ENCODE data around the gene IL4R. TPM values are rescaled to one million over a fixed set of nuclear protein-coding genes. Genes with fewer than 3 reads are reported as not detected.

Gene IL4R
- total and polyA plus RNA-seq, 2 experiments from 2014 or later = 6.4 to 17.6 TPM

- TF ChIP-seq, protein P1, sequence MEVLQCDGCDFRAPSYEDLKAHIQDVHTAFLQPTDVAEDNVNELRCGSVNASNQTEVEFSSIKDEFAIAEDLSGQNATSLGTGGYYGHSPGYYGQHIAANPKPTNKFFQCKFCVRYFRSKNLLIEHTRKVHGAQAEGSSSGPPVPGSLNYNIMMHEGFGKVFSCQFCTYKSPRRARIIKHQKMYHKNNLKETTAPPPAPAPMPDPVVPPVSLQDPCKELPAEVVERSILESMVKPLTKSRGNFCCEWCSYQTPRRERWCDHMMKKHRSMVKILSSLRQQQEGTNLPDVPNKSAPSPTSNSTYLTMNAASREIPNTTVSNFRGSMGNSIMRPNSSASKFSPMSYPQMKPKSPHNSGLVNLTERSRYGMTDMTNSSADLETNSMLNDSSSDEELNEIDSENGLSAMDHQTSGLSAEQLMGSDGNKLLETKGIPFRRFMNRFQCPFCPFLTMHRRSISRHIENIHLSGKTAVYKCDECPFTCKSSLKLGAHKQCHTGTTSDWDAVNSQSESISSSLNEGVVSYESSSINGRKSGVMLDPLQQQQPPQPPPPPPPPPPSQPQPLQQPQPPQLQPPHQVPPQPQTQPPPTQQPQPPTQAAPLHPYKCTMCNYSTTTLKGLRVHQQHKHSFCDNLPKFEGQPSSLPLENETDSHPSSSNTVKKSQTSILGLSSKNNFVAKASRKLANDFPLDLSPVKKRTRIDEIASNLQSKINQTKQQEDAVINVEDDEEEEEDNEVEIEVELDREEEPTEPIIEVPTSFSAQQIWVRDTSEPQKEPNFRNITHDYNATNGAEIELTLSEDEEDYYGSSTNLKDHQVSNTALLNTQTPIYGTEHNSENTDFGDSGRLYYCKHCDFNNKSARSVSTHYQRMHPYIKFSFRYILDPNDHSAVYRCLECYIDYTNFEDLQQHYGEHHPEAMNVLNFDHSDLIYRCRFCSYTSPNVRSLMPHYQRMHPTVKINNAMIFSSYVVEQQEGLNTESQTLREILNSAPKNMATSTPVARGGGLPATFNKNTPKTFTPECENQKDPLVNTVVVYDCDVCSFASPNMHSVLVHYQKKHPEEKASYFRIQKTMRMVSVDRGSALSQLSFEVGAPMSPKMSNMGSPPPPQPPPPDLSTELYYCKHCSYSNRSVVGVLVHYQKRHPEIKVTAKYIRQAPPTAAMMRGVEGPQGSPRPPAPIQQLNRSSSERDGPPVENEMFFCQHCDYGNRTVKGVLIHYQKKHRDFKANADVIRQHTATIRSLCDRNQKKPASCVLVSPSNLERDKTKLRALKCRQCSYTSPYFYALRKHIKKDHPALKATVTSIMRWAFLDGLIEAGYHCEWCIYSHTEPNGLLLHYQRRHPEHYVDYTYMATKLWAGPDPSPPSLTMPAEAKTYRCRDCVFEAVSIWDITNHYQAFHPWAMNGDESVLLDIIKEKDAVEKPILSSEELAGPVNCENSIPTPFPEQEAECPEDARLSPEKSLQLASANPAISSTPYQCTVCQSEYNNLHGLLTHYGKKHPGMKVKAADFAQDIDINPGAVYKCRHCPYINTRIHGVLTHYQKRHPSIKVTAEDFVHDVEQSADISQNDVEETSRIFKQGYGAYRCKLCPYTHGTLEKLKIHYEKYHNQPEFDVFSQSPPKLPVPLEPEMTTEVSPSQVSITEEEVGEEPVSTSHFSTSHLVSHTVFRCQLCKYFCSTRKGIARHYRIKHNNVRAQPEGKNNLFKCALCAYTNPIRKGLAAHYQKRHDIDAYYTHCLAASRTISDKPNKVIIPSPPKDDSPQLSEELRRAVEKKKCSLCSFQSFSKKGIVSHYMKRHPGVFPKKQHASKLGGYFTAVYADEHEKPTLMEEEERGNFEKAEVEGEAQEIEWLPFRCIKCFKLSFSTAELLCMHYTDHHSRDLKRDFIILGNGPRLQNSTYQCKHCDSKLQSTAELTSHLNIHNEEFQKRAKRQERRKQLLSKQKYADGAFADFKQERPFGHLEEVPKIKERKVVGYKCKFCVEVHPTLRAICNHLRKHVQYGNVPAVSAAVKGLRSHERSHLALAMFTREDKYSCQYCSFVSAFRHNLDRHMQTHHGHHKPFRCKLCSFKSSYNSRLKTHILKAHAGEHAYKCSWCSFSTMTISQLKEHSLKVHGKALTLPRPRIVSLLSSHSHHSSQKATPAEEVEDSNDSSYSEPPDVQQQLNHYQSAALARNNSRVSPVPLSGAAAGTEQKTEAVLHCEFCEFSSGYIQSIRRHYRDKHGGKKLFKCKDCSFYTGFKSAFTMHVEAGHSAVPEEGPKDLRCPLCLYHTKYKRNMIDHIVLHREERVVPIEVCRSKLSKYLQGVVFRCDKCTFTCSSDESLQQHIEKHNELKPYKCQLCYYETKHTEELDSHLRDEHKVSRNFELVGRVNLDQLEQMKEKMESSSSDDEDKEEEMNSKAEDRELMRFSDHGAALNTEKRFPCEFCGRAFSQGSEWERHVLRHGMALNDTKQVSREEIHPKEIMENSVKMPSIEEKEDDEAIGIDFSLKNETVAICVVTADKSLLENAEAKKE (CRISPR knock-in tag; IDR thresholded peaks at IDR 0.05) = no peak
- TF ChIP-seq EZH2 (IDR thresholded peaks at IDR 0.05; ENCODE audit: low read depth, unreplicated experiment) = no peak
Observed at GRCh38 chr16:27317320-27317719, 3.5 kb downstream of the IL4R start (continued).

GRCh38 chr16:27317738-27318391, 4.1 kb downstream of the IL4R start:
- Mint-ChIP-seq H3K9me3 (no peaks in the 10 kb centered on the region), H3K27ac (peak overlapping the region; percentile 71), H3K27me3 (ENCODE audit: insufficient read depth, low read depth, poor library complexity) (peaks cover 17% of the 10 kb centered on the region), H3K4me1 (peaks cover 47% of the 10 kb centered on the region), H3K4me3 (no peak overlapping the region; the same call in 2 of the 3 replicates), H3K36me3 (ENCODE audit: low read depth) (no peaks in the 10 kb centered on the region; the same call in 2 of the 3 replicates)
- ATAC-seq = no peak
- H3F3A ChIP-seq (replicated peaks; ENCODE audit: low read depth) = 0 out of 2 replicates have a peak, but pooled peaks cover 2% of the 10 kb centered on the region
- peaks cover 51% of the 10 kb centered on the region for H3K79me2 ChIP-seq (replicated peaks; ENCODE audit: insufficient read depth)
- H3K36me3 ChIP-seq (ENCODE audit: insufficient read depth) = no peaks in the 10 kb centered on the region
- no peak for DNase-seq (ENCODE audit: low spot score)
- peaks cover 24% of the 10 kb centered on the region for H3K4me1 ChIP-seq (ENCODE audit: insufficient read depth)
- H3K4me3 ChIP-seq = no peak overlapping the region
- H2AFZ ChIP-seq = no peak overlapping the region
- no peaks in the 10 kb centered on the region; the same call in 1 of the 2 replicates for H4K20me1 ChIP-seq (replicated peaks; ENCODE audit: insufficient read depth)
- H3K4me2 ChIP-seq = peak overlapping the region; percentile 60
- no peak overlapping the region for H3K27ac ChIP-seq (ENCODE audit: low read depth)
- no peaks in the 10 kb centered on the region for H3K9me2 ChIP-seq (ENCODE audit: insufficient read depth)
- peaks cover 15% of the 10 kb centered on the region for H3K27me3 ChIP-seq (ENCODE audit: insufficient read depth)
- no peak for TF ChIP-seq REST (IDR thresholded peaks at IDR 0.05; ENCODE audit: unreplicated experiment)
- TF ChIP-seq EZH2phosphoT487 (IDR thresholded peaks at IDR 0.05; ENCODE audit: unreplicated experiment) = no peak
- TF ChIP-seq, protein P1 (CRISPR knock-in tag; IDR thresholded peaks at IDR 0.05) = no peak

All from GM23338 (cell line).